ENCODE data around the gene NEU4. TPM values are rescaled to one million over a fixed set of nuclear protein-coding genes. Genes with fewer than 3 reads are reported as not detected.

Gene NEU4
- total RNA-seq, 1 donor from 2014 or later = not detected

GRCh38 chr2:241808051-241808720 is 807 bp upstream of the NEU4 start:
- no peak overlapping the region for H3K4me3 ChIP-seq (ENCODE audit: low read depth, low read length)
- H3K27me3 ChIP-seq (ENCODE audit: control insufficient read depth, insufficient read depth, low read length) = peaks cover 12% of the 10 kb centered on the region
- no peaks in the 10 kb centered on the region for H3K36me3 ChIP-seq (ENCODE audit: control insufficient read depth, insufficient read depth, low read length)
- no peak for TF ChIP-seq CTCF (IDR thresholded peaks at IDR 0.05; ENCODE audit: insufficient read depth, low read length, poor library complexity, severe bottlenecking)
- DNase-seq (ENCODE audit: low read depth) = no peak

- Histone ChIP-seq H3K27me3 (ENCODE audit: control insufficient read depth, insufficient read depth, low read length) (peaks cover 11% of the 10 kb centered on the region), H3K36me3 (ENCODE audit: control insufficient read depth, insufficient read depth, low read length) (no peaks in the 10 kb centered on the region), H3K4me3 (ENCODE audit: low read depth, low read length) (no peak overlapping the region)
- TF ChIP-seq CTCF (IDR thresholded peaks at IDR 0.05; ENCODE audit: insufficient read depth, low read length, poor library complexity, severe bottlenecking) = no peak
- no peak for DNase-seq (ENCODE audit: low read depth)
Observed at GRCh38 chr2:241809383-241810306, 652 bp downstream of the NEU4 start.

GRCh38 chr2:241810307-241811200 is 1.6 kb downstream of the NEU4 start:
- no peak for TF ChIP-seq CTCF (IDR thresholded peaks at IDR 0.05; ENCODE audit: insufficient read depth, low read length, poor library complexity, severe bottlenecking)
- peaks cover 20% of the 10 kb centered on the region for H3K27me3 ChIP-seq (ENCODE audit: control insufficient read depth, insufficient read depth, low read length)
- DNase-seq (ENCODE audit: low read depth) = no peak
- H3K36me3 ChIP-seq (ENCODE audit: control insufficient read depth, insufficient read depth, low read length) = no peaks in the 10 kb centered on the region
- H3K4me3 ChIP-seq (ENCODE audit: low read depth, low read length) = no peak overlapping the region

- H3K4me3 ChIP-seq (ENCODE audit: low read depth, low read length) = no peak overlapping the region
- TF ChIP-seq CTCF (IDR thresholded peaks at IDR 0.05; ENCODE audit: insufficient read depth, low read length, poor library complexity, severe bottlenecking) = no peak
- DNase-seq (ENCODE audit: low read depth) = no peak
- peaks cover 21% of the 10 kb centered on the region for H3K27me3 ChIP-seq (ENCODE audit: control insufficient read depth, insufficient read depth, low read length)
- H3K36me3 ChIP-seq (ENCODE audit: control insufficient read depth, insufficient read depth, low read length) = no peaks in the 10 kb centered on the region
Observed at GRCh38 chr2:241811201-241811951, 2.4 kb downstream of the NEU4 start.

Measured in kidney epithelial cell (primary cell).